WERI-Rb-1 (cell line): ENCODE measurements around the gene IL36B.
"Not testable (repeated sequence)": the region's sequence is repeated elsewhere in the genome, so short reads cannot be mapped to it uniquely, and the experiment has no call there.

Experiments
- DNase-seq: peaks from one replicate; pipeline ENCODE4 v3.0.0-alpha.2; 2020
- H3K27ac ChIP-seq: fragments of 250-450 bp; sonication (Bioruptor Pico); 2 replicates; pipeline ENCODE4 v1.5.1; 2020; ENCODE audit warnings: mild to moderate bottlenecking, moderate library complexity
- H3K27me3 ChIP-seq: fragments of 250-450 bp; sonication (Bioruptor Pico); 2 replicates; pipeline ENCODE4 v1.5.1; 2021; ENCODE audit warnings: mild to moderate bottlenecking, low read depth, moderate library complexity; ENCODE audit not compliant: insufficient read depth, severe bottlenecking
- H3K36me3 ChIP-seq: fragments of 250-450 bp; sonication (Bioruptor Pico); 2 replicates; pipeline ENCODE4 v1.5.1; 2020; ENCODE audit warnings: mild to moderate bottlenecking, moderate library complexity
- H3K4me3 ChIP-seq: 2 replicates; pipeline ENCODE4 v1.5.1; 2011; ENCODE audit warnings: low read depth, mild to moderate bottlenecking, control low read depth, low read length
- H3K9me3 ChIP-seq: fragments of 250-450 bp; sonication (Bioruptor Pico); 2 replicates; pipeline ENCODE4 v1.5.1; 2021; ENCODE audit warnings: mild to moderate bottlenecking, moderate library complexity; ENCODE audit not compliant: severe bottlenecking
- TF ChIP-seq, protein P1 (sequence below): IDR thresholded peaks from 2 replicates; pipeline ENCODE4 v1.5.1; 2011; ENCODE audit warnings: low read depth, mild to moderate bottlenecking, control low read depth, inconsistent platforms, low read length

Gene IL36B

GRCh38 chr2:113052396-113052917 lies at the start of gene IL36B:
TSS of gene IL36B (minus strand) at chr2:113052867.
- Histone ChIP-seq H3K27ac (no peak within 1 kb of the TSS), H3K9me3 (peaks cover 10% of the 10 kb centered on the region), H3K27me3 (no peaks in the 10 kb centered on the region), H3K36me3 (no peaks in the 10 kb centered on the region), H3K4me3 (no peak within 1 kb of the TSS)
- TF ChIP-seq, protein P1, sequence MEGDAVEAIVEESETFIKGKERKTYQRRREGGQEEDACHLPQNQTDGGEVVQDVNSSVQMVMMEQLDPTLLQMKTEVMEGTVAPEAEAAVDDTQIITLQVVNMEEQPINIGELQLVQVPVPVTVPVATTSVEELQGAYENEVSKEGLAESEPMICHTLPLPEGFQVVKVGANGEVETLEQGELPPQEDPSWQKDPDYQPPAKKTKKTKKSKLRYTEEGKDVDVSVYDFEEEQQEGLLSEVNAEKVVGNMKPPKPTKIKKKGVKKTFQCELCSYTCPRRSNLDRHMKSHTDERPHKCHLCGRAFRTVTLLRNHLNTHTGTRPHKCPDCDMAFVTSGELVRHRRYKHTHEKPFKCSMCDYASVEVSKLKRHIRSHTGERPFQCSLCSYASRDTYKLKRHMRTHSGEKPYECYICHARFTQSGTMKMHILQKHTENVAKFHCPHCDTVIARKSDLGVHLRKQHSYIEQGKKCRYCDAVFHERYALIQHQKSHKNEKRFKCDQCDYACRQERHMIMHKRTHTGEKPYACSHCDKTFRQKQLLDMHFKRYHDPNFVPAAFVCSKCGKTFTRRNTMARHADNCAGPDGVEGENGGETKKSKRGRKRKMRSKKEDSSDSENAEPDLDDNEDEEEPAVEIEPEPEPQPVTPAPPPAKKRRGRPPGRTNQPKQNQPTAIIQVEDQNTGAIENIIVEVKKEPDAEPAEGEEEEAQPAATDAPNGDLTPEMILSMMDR: no peak
- DNase-seq: no peak

DNA sequence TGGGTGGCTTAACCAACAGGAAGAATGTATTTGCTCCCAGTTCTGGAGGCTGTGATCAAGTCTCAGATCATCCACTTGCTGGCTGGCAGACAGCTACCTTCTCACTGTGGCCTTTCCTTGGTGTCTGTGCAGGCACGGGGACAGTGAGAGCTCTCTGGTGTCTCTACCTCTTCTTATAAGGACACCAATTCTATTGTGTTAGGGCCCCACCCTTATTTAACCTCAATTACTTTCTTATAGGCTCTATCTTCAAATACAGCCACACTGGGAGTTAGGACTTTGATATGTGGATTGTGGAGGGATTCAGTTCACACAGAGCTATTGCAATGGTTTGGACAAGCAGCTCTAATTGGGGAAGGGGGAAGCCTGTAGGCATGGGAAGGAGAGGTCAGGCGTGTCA lies 49.5 kb upstream of the IL36B start:
- DNase-seq: no peak
- Histone ChIP-seq H3K36me3 (no peaks in the 10 kb centered on the region), H3K4me3 (no peak overlapping the region), H3K27me3 (no peaks in the 10 kb centered on the region), H3K27ac (no peak overlapping the region), H3K9me3 (peaks cover 13% of the 10 kb centered on the region)
- TF ChIP-seq, protein P1: no peak

DNA sequence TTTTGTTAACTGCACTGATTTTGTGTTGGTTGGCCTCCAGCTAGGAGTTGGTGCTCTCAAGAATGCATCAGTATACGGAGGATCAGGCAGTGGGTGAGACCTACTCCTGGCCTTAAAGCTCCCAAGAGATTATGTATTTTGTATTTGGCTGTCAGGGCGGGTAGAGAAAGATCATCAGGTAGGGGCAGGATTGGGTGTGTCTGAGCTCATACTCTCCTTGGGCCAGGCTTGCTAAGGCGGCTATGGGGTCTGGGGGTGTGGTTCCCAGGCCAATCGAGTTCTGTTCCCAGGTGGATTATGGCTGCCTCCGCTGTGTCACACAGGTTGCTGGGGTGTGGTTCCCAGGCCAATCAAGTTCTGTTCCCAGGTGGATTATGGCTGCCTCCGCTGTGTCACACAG lies 45.9 kb upstream of the IL36B start:
- no peak overlapping the region for H3K4me3 ChIP-seq
- peaks cover 27% of the 10 kb centered on the region for H3K9me3 ChIP-seq
- no peaks in the 10 kb centered on the region for H3K27me3 ChIP-seq
- no peak overlapping the region for H3K27ac ChIP-seq
- TF ChIP-seq, protein P1: no peak
- DNase-seq: no peak
- no peaks in the 10 kb centered on the region for H3K36me3 ChIP-seq

DNA sequence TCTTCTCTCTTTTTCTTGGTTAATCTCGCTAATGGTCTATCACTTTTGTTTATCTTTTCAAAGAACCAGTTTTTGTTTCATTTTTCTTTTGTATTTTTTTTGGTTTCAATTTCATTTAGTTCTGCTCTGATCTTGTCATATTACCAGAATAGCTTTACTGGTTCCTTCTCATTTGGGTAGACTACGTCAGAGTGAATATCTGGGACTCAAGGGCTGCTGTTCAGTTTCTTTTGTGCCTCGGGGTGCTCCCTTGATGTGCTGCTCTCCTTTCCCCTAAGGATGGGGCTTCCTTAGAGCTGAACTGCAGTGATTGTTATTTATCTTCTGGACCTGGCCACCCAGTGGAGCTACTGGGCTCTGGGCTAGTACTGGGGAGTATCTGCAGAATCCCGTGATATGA lies 45.4 kb upstream of the IL36B start:
- no peaks in the 10 kb centered on the region for H3K27me3 ChIP-seq
- no peaks in the 10 kb centered on the region for H3K36me3 ChIP-seq
- TF ChIP-seq, protein P1: no peak
- no peak overlapping the region for H3K27ac ChIP-seq
- H3K4me3 ChIP-seq: no peak overlapping the region
- peaks cover 27% of the 10 kb centered on the region for H3K9me3 ChIP-seq
- DNase-seq: no peak

- H3K27ac ChIP-seq, H3K36me3 ChIP-seq, DNase-seq, H3K27me3 ChIP-seq, H3K4me3 ChIP-seq: not testable (repeated sequence)
- peaks cover 21% of the 10 kb centered on the region for H3K9me3 ChIP-seq
These were observed 44.4 kb upstream of the IL36B start for GRCh38 chr2:113096842-113097618.

- peaks cover 20% of the 10 kb centered on the region for H3K9me3 ChIP-seq
- H3K36me3 ChIP-seq, H3K27me3 ChIP-seq, H3K27ac ChIP-seq, DNase-seq, H3K4me3 ChIP-seq: not testable (repeated sequence)
These were observed 43.6 kb upstream of the IL36B start for GRCh38 chr2:113096306-113096705.

GRCh38 chr2:113093613-113093977 lies 40.9 kb upstream of the IL36B start:
- Histone ChIP-seq H3K27ac (no peak overlapping the region), H3K36me3 (no peaks in the 10 kb centered on the region), H3K9me3 (peaks cover 20% of the 10 kb centered on the region), H3K27me3 (no peaks in the 10 kb centered on the region), H3K4me3 (no peak overlapping the region)
- no peak for DNase-seq
- TF ChIP-seq, protein P1: no peak
